OCI-LY7 (cell line): ENCODE data around the gene LARP7.

Experiments
- EZH2phosphoT487 ChIP-seq: fragments of 200-600 bp; sonication (generic); IDR thresholded peaks from 2 replicates; pipeline ENCODE4 v1.6.1; 2018; ENCODE audit warnings: low read depth, borderline replicate concordance, mild to moderate bottlenecking, mixed run types, antibody characterized with exemption, low read length, moderate library complexity, mixed read lengths
- TF ChIP-seq, protein P1 (sequence below): fragments of 200-600 bp; sonication (generic); conservative IDR thresholded peaks from 2 replicates; pipeline ENCODE4 v1.5.1; 2014; ENCODE audit warnings: mild to moderate bottlenecking, antibody characterized with exemption, low read length, moderate library complexity, mixed read lengths

DNA sequence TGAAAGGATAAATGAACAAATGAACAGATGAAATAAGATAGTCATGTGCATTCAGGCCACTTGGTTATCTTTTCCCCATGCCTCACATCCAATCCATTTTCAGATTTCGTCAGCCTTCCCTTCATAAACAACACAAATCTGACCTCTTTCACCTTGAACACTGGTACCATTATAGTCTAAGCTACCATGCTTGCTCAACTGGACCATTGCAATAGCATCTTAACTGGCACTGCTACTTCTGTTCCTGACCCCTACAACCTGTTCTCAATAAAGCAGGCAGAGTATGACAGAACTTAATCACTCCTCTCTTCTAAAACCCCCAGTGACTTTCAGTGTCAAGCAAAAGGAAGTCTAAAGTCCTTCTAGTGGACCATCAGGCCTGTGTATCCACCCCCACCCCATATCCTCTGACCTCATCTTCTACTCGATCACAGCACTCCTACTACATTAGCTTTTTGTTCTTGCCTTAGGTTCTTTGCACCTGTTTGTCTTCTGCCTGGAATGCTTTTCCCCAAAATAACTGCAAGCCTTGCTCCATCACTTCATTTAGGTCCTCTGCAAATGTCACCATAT lies 40.7 kb downstream of the LARP7 start:
- TF ChIP-seq, protein P1, sequence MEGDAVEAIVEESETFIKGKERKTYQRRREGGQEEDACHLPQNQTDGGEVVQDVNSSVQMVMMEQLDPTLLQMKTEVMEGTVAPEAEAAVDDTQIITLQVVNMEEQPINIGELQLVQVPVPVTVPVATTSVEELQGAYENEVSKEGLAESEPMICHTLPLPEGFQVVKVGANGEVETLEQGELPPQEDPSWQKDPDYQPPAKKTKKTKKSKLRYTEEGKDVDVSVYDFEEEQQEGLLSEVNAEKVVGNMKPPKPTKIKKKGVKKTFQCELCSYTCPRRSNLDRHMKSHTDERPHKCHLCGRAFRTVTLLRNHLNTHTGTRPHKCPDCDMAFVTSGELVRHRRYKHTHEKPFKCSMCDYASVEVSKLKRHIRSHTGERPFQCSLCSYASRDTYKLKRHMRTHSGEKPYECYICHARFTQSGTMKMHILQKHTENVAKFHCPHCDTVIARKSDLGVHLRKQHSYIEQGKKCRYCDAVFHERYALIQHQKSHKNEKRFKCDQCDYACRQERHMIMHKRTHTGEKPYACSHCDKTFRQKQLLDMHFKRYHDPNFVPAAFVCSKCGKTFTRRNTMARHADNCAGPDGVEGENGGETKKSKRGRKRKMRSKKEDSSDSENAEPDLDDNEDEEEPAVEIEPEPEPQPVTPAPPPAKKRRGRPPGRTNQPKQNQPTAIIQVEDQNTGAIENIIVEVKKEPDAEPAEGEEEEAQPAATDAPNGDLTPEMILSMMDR = no peak
- no peak for TF ChIP-seq EZH2phosphoT487
